WI38 (cell line): Measurements from ENCODE around the gene SH3RF3.
A peak's percentile ranks its signal among the peaks of the same experiment; 100 is the strongest.

Experiments used
- H3K4me3 ChIP-seq: 2 replicates; pipeline ENCODE4 v1.5.1; 2011; ENCODE audit warnings: low read depth, mild to moderate bottlenecking, control low read depth, low read length
- CTCF ChIP-seq: IDR thresholded peaks from 2 replicates; pipeline ENCODE4 v1.5.1; 2012; ENCODE audit warnings: low read depth, mild to moderate bottlenecking, control low read depth, low read length

The SH3RF3 gene

GRCh38 chr2:109126501-109126860, 2.5 kb upstream of the SH3RF3 start:
- no peak overlapping the region; the same call in 1 of the 2 replicates for H3K4me3 ChIP-seq
- TF ChIP-seq CTCF, result no peak

GRCh38 chr2:109127556-109127955, 1.4 kb upstream of the SH3RF3 start:
- peak overlapping the region; percentile 66 for H3K4me3 ChIP-seq
- no peak for TF ChIP-seq CTCF

DNA sequence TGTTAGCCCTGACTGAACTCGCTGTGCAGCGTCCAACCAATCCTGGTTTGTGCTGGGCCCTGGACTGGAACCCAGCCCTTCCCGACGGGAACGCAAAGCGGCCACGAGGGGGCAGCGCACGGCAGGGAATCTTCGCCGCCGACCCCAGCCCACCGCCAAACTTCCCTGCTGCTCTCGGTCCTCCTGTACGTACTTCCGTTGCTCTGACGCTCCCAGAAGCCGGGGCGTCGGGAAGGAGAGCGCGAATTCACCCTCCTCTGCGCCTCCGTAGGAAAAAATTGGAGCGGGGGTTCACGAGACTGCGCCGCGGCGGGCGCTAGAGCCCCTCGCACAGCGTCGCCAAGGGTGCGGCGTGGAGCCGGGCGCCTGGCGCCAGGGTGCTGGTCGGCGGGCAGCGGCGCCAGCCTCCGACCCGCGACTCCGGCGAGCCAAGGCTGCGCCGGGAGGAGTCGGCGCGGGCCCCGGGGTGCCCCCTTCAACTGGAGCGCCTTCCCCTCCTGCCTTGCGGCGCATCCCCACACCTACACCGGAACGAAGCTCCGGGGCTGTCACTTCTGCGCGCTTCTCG, 873 bp upstream of the SH3RF3 start:
- peak overlapping the region; percentile 66 for H3K4me3 ChIP-seq
- TF ChIP-seq CTCF, result peak; percentile 78

- peak overlapping the region; percentile 66 for H3K4me3 ChIP-seq
- TF ChIP-seq CTCF, result no peak
Observed at GRCh38 chr2:109129356-109129920, 433 bp downstream of the SH3RF3 start.

- peak overlapping the region; percentile 66 for H3K4me3 ChIP-seq
- TF ChIP-seq CTCF, result no peak
Observed at GRCh38 chr2:109129921-109130722, 1.1 kb downstream of the SH3RF3 start.

GRCh38 chr2:109130723-109130995, 1.7 kb downstream of the SH3RF3 start:
- no peak for TF ChIP-seq CTCF
- H3K4me3 ChIP-seq, result peak overlapping the region; percentile 66

- no peak for TF ChIP-seq CTCF
- peak overlapping the region; percentile 66 for H3K4me3 ChIP-seq
Observed at GRCh38 chr2:109131777-109132176, 2.8 kb downstream of the SH3RF3 start.
